ENCODE measurements around the gene SEMA3A. TPM values are rescaled to one million over a fixed set of nuclear protein-coding genes. Genes with fewer than 3 reads are reported as not detected.
"Not testable (repeated sequence)": the region's sequence is repeated elsewhere in the genome, so short reads cannot be mapped to it uniquely, and the experiment has no call there.

The SEMA3A gene
- total RNA-seq (1 to 10 TPM in 6 of 7 donors, under 1 TPM in 1; 0.76 to 6.3 (median 2.2) TPM), polyA plus RNA-seq (10 to 100 TPM in 1 of 2 donors, under 1 TPM in 1; 0.82 to 23.0 TPM)
- long read RNA-seq, donor 1 = 0 reads
- long read RNA-seq, donor 2, full-length matches to known transcripts = 3 of 3 reads
- long read RNA-seq, donor 2, partial matches to known transcripts = 0 of 3 reads
- long read RNA-seq, donor 2, other reads (novel, unspliced or antisense) = 0 of 3 reads
- long read RNA-seq, donor 3, full-length matches to known transcripts = 2 of 4 reads
- long read RNA-seq, donor 3, partial matches to known transcripts = 1 of 4 reads
- long read RNA-seq, donor 3, other reads (novel, unspliced or antisense) = 1 of 4 reads

DNA sequence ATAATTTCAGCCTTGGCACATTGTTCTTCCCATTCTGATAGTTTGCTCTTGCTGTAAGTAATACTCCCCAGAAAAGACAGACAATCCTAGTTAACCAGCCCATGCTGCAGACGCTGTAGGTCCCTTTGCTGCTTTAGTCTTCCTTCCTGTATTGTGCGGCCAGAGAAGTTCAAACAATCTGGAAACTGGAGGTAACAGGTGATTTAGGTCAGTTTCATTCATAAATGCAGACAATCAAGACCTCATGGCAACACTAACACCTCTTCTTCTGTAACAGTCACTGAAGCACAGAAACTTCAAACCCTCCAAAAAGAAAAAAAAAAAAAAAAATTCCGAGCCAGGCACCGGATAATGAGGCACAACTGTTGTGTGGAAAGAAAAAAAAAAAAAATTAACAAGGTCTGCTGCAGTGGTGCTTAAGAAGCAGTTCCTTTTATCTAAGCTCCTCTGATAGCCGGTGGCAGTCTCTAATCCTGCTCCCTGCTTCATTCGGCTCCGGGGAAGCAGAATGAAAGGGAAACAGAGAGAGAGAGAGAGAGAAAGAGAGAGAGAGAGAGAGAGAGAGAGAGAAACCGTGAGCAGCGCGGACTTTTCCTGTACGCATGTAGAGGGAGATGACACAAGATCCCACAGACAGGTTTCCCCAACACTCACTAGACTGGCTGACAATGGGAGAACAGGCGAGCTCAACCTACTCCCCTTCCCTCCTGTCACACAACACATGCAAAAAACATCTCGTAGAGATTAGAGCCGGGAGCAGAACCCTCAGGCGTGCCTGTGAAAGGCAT, at the start of gene SEMA3A:
Gene SEMA3A (minus strand): TSS at position 306 of the 788 bp plus-strand sequence. CDS start 203 bp downstream, at position 103.
- Histone ChIP-seq H3K4me1 (ENCODE audit: insufficient read depth) (no peaks in the 10 kb centered on the region), H3K36me3 (no peaks in the 10 kb centered on the region), H3K9me3 (no peaks in the 10 kb centered on the region), H3K27me3 (no peaks in the 10 kb centered on the region), H3K4me3 (peak within 1 kb of the TSS; percentile 1), H3K27ac (no peak within 1 kb of the TSS)
- TF ChIP-seq POLR2A (IDR thresholded peaks at IDR 0.05) (no peak), CTCF (IDR thresholded peaks at IDR 0.05) (no peak), EP300 (IDR thresholded peaks at IDR 0.05) (no peak)
- intact Hi-C loops (cut with DNase I) = no loop called here
- DNase-seq = peak in 1 of 5 donors; percentile 15
- 1% methylated on average over 15 of the region's 15 CpGs for WGBS, 3 donors

DNA sequence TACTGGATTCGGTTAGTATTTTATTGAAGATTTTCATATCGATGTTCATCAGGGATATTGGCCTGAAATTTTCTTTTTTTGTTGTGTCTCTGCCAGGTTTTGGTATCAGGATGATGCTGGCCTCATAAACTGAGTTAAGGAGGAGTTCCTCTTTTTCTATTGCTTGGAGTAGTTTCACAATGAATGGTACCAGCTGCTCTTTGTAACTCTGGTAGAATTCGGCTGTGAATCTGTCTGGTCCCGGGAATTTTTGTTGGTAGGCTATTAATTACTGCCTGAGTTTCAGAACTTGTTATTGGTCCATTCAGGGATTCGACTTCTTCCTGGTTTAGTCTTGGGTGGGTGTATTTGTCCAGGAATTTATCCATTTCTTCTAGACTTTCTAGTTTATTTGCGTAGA, 48.4 kb upstream of the SEMA3A start:
- H3K27me3 ChIP-seq; intact Hi-C loops (cut with DNase I): not testable (repeated sequence)
- 84 to 88% (median 88%) methylated on average over 6 of the region's 6 CpGs for WGBS, 3 donors

DNA sequence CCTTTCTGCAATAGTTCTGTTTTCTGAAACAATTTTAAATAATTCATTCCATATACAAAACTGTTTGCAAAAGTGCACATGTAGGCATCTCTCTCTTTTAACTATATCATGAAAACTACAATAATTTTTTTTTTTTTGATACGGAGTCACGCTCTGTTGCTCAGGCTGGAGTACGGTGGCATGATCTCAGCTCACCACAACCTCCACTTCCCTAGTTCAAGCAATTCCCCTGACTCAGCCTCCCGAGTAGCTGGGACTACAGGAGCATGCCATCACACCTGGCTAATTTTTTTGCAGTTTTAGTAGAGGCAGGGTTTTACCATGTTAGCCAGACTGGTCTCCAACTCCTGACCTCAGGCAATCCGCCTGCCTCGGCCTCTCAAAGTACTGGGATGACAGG, 44.0 kb upstream of the SEMA3A start:
- H3K27ac ChIP-seq = no peak overlapping the region

More for the DNA sequence above, 48.4 kb upstream of the SEMA3A start:
- H3K4me3 ChIP-seq; H3K9me3 ChIP-seq; DNase-seq; H3K4me1 ChIP-seq (ENCODE audit: insufficient read depth); H3K36me3 ChIP-seq; H3K27ac ChIP-seq: not testable (repeated sequence)

GRCh38 chr7:84237533-84238173, 43.1 kb upstream of the SEMA3A start:
- no peaks in the 10 kb centered on the region for H3K36me3 ChIP-seq
- H3K27ac ChIP-seq = no peak overlapping the region
- intact Hi-C loops (cut with DNase I) = no loop called here
- H3K4me3 ChIP-seq = no peak overlapping the region
- H3K9me3 ChIP-seq = no peaks in the 10 kb centered on the region
- H3K27me3 ChIP-seq = no peaks in the 10 kb centered on the region
- 88 to 94% (median 91%) methylated on average over 1 of the region's 1 CpG for WGBS, 3 donors
- TF ChIP-seq POLR2A (IDR thresholded peaks at IDR 0.05) = no peak
- no peak for TF ChIP-seq CTCF (IDR thresholded peaks at IDR 0.05)
- no peak for TF ChIP-seq EP300 (IDR thresholded peaks at IDR 0.05)
- no peaks in the 10 kb centered on the region for H3K4me1 ChIP-seq (ENCODE audit: insufficient read depth)
- DNase-seq = no peak

More for the DNA sequence above, 44.0 kb upstream of the SEMA3A start:
- Histone ChIP-seq H3K9me3 (no peaks in the 10 kb centered on the region), H3K4me3 (no peak overlapping the region), H3K27me3 (no peaks in the 10 kb centered on the region), H3K36me3 (no peaks in the 10 kb centered on the region), H3K4me1 (ENCODE audit: insufficient read depth) (no peaks in the 10 kb centered on the region)
- TF ChIP-seq CTCF (IDR thresholded peaks at IDR 0.05) (no peak), POLR2A (IDR thresholded peaks at IDR 0.05) (no peak), EP300 (IDR thresholded peaks at IDR 0.05) (no peak)
- 89 to 95% (median 93%) methylated on average over 6 of the region's 6 CpGs for WGBS, 3 donors
- intact Hi-C loops (cut with DNase I) = no loop called here
- no peak for DNase-seq

All from ovary (tissue), 10 donors.